Activated naive CD4-positive, alpha-beta T cell treated with anti-CD3 and anti-CD28 coated beads, Interleukin-2, amount 50 U/mL, for 72 hours (primary cell): Measurements from ENCODE around the gene AGO1. TPM values are rescaled to one million over a fixed set of nuclear protein-coding genes. Genes with fewer than 3 reads are reported as not detected.
A peak's percentile ranks its signal among the peaks of the same experiment; 100 is the strongest.
"Not testable (repeated sequence)": the region's sequence is repeated elsewhere in the genome, so short reads cannot be mapped to it uniquely, and the experiment has no call there.

ENCODE experiments used
- ATAC-seq, 2 donors: fragments of 150-1000 bp; cut with Tn5 transposase; 2 replicates each; pipeline ENCODE4 v1.10.0; 2021; ENCODE audit warnings: mild to moderate bottlenecking in 2 of 2, moderate library complexity in 2 of 2
- DNase-seq, 2 donors: peaks; one replicate each; pipeline ENCODE4 v3.0.0; 2021 to 2022; ENCODE audit warnings: low spot score in 2 of 2
- H3K27ac Mint-ChIP-seq, 2 donors: one replicate each; pipeline ENCODE4 v1.8.0; 2022; ENCODE audit warnings: mild to moderate bottlenecking in 2 of 2, mixed read lengths in 2 of 2
- H3K36me3 Mint-ChIP-seq, 2 donors: one replicate each; pipeline ENCODE4 v1.8.0; 2022; ENCODE audit warnings: mixed read lengths in 2 of 2
- H3K9me3 Mint-ChIP-seq, 2 donors: one replicate each; pipeline ENCODE4 v1.8.0; 2022; ENCODE audit warnings: mixed read lengths in 2 of 2
- total RNA-seq, 2 donors: library from RNA; stranded (reverse); gene quantifications; one replicate each; pipeline ENCODE4 v1.2.3, GENCODE V29; 2022

AGO1 gene
- total RNA-seq, 2 donors from 2014 or later, result 31.6 to 35.4 TPM

- ATAC-seq (no peak), DNase-seq (no peak)
- H3K27ac Mint-ChIP-seq, result no peak overlapping the region
- peaks cover 3 to 8% of the 10 kb centered on the region in 2 donors for H3K36me3 Mint-ChIP-seq
- H3K9me3 Mint-ChIP-seq, result no peaks in the 10 kb centered on the region
These were observed 5.2 kb downstream of the AGO1 start for GRCh38 chr1:35888255-35888654.

- DNase-seq, H3K36me3 Mint-ChIP-seq, H3K27ac Mint-ChIP-seq, H3K9me3 Mint-ChIP-seq, ATAC-seq: not testable (repeated sequence)
These were observed 6.0 kb downstream of the AGO1 start for GRCh38 chr1:35888981-35889380.

- peaks cover 0 to 5% of the 10 kb centered on the region in 2 donors for H3K36me3 Mint-ChIP-seq
- H3K9me3 Mint-ChIP-seq, result no peaks in the 10 kb centered on the region
- H3K27ac Mint-ChIP-seq, result peak overlapping the region in 1 of 2 donors; percentile 46
- DNase-seq (no peak), ATAC-seq (no peak)
These were observed 10.3 kb downstream of the AGO1 start for GRCh38 chr1:35893051-35893879.

GRCh38 chr1:35894183-35894582, 11.2 kb downstream of the AGO1 start:
- Mint-ChIP-seq H3K9me3 (no peaks in the 10 kb centered on the region), H3K27ac (peak overlapping the region in 1 of 2 donors; percentile 92), H3K36me3 (no peaks in the 10 kb centered on the region)
- DNase-seq, result no peak
- ATAC-seq, result peak in 1 of 2 donors; percentile 33

- Mint-ChIP-seq H3K36me3 (no peaks in the 10 kb centered on the region), H3K27ac (no peak overlapping the region), H3K9me3 (no peaks in the 10 kb centered on the region)
- ATAC-seq (no peak), DNase-seq (no peak)
These were observed 11.6 kb downstream of the AGO1 start for GRCh38 chr1:35894656-35895055.

GRCh38 chr1:35899941-35900340, 16.9 kb downstream of the AGO1 start:
- Mint-ChIP-seq H3K36me3 (peaks cover 0 to 10% of the 10 kb centered on the region in 2 donors), H3K27ac (no peak overlapping the region), H3K9me3 (no peaks in the 10 kb centered on the region)
- ATAC-seq (no peak), DNase-seq (no peak)

- H3K27ac Mint-ChIP-seq, result no peak overlapping the region
- no peak for DNase-seq
- peaks cover 0 to 10% of the 10 kb centered on the region in 2 donors for H3K36me3 Mint-ChIP-seq
- no peaks in the 10 kb centered on the region for H3K9me3 Mint-ChIP-seq
- ATAC-seq, result no peak
These were observed 18.2 kb downstream of the AGO1 start for GRCh38 chr1:35901235-35901634.

GRCh38 chr1:35902671-35903070, 19.7 kb downstream of the AGO1 start:
- H3K27ac Mint-ChIP-seq, result no peak overlapping the region
- DNase-seq, result no peak
- ATAC-seq, result no peak
- peaks cover 0 to 14% of the 10 kb centered on the region in 2 donors for H3K36me3 Mint-ChIP-seq
- no peaks in the 10 kb centered on the region for H3K9me3 Mint-ChIP-seq

- Mint-ChIP-seq H3K27ac (peak overlapping the region in 1 of 2 donors; percentile 17), H3K9me3 (no peaks in the 10 kb centered on the region), H3K36me3 (peaks cover 6 to 21% of the 10 kb centered on the region in 2 donors)
- ATAC-seq, result no peak
- no peak for DNase-seq
These were observed 31.7 kb downstream of the AGO1 start for GRCh38 chr1:35914717-35915116.

GRCh38 chr1:35915693-35916092, 32.7 kb downstream of the AGO1 start:
- ATAC-seq, result no peak
- Mint-ChIP-seq H3K36me3 (peaks cover 6 to 21% of the 10 kb centered on the region in 2 donors), H3K9me3 (no peaks in the 10 kb centered on the region), H3K27ac (no peak overlapping the region)
- DNase-seq, result no peak

- DNase-seq (no peak), ATAC-seq (no peak)
- peaks cover 4 to 5% of the 10 kb centered on the region in 2 donors for H3K36me3 Mint-ChIP-seq
- no peaks in the 10 kb centered on the region for H3K9me3 Mint-ChIP-seq
- H3K27ac Mint-ChIP-seq, result no peak overlapping the region
These were observed 40.8 kb downstream of the AGO1 start for GRCh38 chr1:35923791-35924221.

GRCh38 chr1:35924838-35925237, 41.8 kb downstream of the AGO1 start:
- no peak for ATAC-seq
- DNase-seq, result no peak
- Mint-ChIP-seq H3K36me3 (peaks cover 0 to 7% of the 10 kb centered on the region in 2 donors), H3K27ac (no peak overlapping the region), H3K9me3 (no peaks in the 10 kb centered on the region)

GRCh38 chr1:35925741-35926140, 42.7 kb downstream of the AGO1 start:
- ATAC-seq (no peak), DNase-seq (no peak)
- Mint-ChIP-seq H3K9me3 (no peaks in the 10 kb centered on the region), H3K36me3 (peaks cover 0 to 7% of the 10 kb centered on the region in 2 donors), H3K27ac (no peak overlapping the region)

GRCh38 chr1:35927472-35927871, 44.5 kb downstream of the AGO1 start:
- no peaks in the 10 kb centered on the region for H3K9me3 Mint-ChIP-seq
- no peak for ATAC-seq
- DNase-seq, result no peak
- peaks cover 0 to 14% of the 10 kb centered on the region in 2 donors for H3K36me3 Mint-ChIP-seq
- H3K27ac Mint-ChIP-seq, result no peak overlapping the region

GRCh38 chr1:35929730-35930592, 47.0 kb downstream of the AGO1 start:
- Mint-ChIP-seq H3K9me3 (no peaks in the 10 kb centered on the region), H3K27ac (peak overlapping the region; percentile 97 to 98), H3K36me3 (peaks cover 0 to 14% of the 10 kb centered on the region in 2 donors)
- ATAC-seq (peak; percentile 8 to 9), DNase-seq (peak; percentile 27 to 57)

- DNase-seq (peak; percentile 85 to 92), ATAC-seq (peak; percentile 94)
- Mint-ChIP-seq H3K9me3 (no peaks in the 10 kb centered on the region), H3K36me3 (peaks cover 0 to 14% of the 10 kb centered on the region in 2 donors), H3K27ac (peak within 1 kb of the TSS; percentile 97 to 98)
These were observed 47.8 kb downstream of the AGO1 start, which contains the start of gene AGO3 for GRCh38 chr1:35930593-35931445. Gene AGO3 (plus strand): TSS chr1:35931105. CDS start chr1:35931427, 322 bp downstream.
